WTC11 (cell line): ENCODE measurements around the gene HTR5A. TPM values are rescaled to one million over a fixed set of nuclear protein-coding genes. Genes with fewer than 3 reads are reported as not detected.

Experiments used
- ATAC-seq: fragments of 200-7000 bp; cut with Tn5 transposase; 2 replicates; pipeline ENCODE4 v1.10.0; 2021; ENCODE audit warnings: mild to moderate bottlenecking, moderate library complexity
- CTCF ChIA-PET: fragments of 300-600 bp; sonication (Branson Sonifier 250); formaldehyde crosslinking; loops from one replicate; lab custom pipeline; 2021; ENCODE audit warnings: antibody characterized with exemption; lab: Charles Lee
- POLR2A ChIA-PET: fragments of 350-600 bp; sonication (Branson Sonifier 250); formaldehyde crosslinking; loops from one replicate; lab custom pipeline; 2021; ENCODE audit warnings: antibody characterized with exemption; lab: Charles Lee
- DNase-seq: peaks from one replicate; pipeline ENCODE4 v3.0.0; 2021; ENCODE audit warnings: low spot score
- H3K27ac Mint-ChIP-seq: 2 replicates; pipeline ENCODE4 v1.8.0; 2021; ENCODE audit warnings: mixed read lengths
- H3K27me3 Mint-ChIP-seq: 2 replicates; pipeline ENCODE4 v1.8.0; 2021; ENCODE audit warnings: low read depth, mild to moderate bottlenecking, moderate library complexity, mixed read lengths
- H3K36me3 Mint-ChIP-seq: 2 replicates; pipeline ENCODE4 v1.8.0; 2021; ENCODE audit warnings: mixed read lengths
- H3K4me1 Mint-ChIP-seq: 2 replicates; pipeline ENCODE4 v1.8.0; 2022; ENCODE audit warnings: mixed read lengths
- H3K4me3 Mint-ChIP-seq: 2 replicates; pipeline ENCODE4 v1.8.0; 2021; ENCODE audit warnings: mild to moderate bottlenecking, moderate library complexity, mixed read lengths
- H3K9me3 Mint-ChIP-seq: 2 replicates; pipeline ENCODE4 v1.8.0; 2021; ENCODE audit warnings: mixed read lengths
- AR ChIP-seq: fragments of 250-450 bp; sonication (Bioruptor Pico); IDR thresholded peaks from 2 replicates; pipeline ENCODE4 v1.9.0; 2021; ENCODE audit warnings: mild to moderate bottlenecking
- ATF1 ChIP-seq: sonication (generic); formaldehyde crosslinking; IDR thresholded peaks from 2 replicates; pipeline ENCODE4 v1.8.1; 2023; ENCODE audit warnings: mild to moderate bottlenecking, moderate library complexity, missing genetic modification reagents
- EMX1 ChIP-seq: fragments of 250-450 bp; sonication (Bioruptor Pico); IDR thresholded peaks from 2 replicates; pipeline ENCODE4 v1.8.0; 2021; ENCODE audit warnings: mild to moderate bottlenecking
- ETV6 ChIP-seq: sonication (generic); formaldehyde crosslinking; IDR thresholded peaks from 2 replicates; pipeline ENCODE4 v1.8.1; 2022; ENCODE audit warnings: mild to moderate bottlenecking, missing genetic modification reagents
- IRF2 ChIP-seq: sonication (generic); formaldehyde crosslinking; IDR thresholded peaks from 2 replicates; pipeline ENCODE4 v1.8.0; 2022; ENCODE audit warnings: low read depth, missing genetic modification reagents, borderline replicate concordance
- KAT7 ChIP-seq: sonication (generic); formaldehyde crosslinking; IDR thresholded peaks from 2 replicates; pipeline ENCODE4 v1.8.1; 2023; ENCODE audit warnings: missing genetic modification reagents, mild to moderate bottlenecking, borderline replicate concordance
- NFE2L1 ChIP-seq: sonication (generic); formaldehyde crosslinking; IDR thresholded peaks from 2 replicates; pipeline ENCODE4 v1.8.1; 2023; ENCODE audit warnings: missing genetic modification reagents
- NR2C2 ChIP-seq: sonication (generic); formaldehyde crosslinking; IDR thresholded peaks from 2 replicates; pipeline ENCODE4 v1.8.0; 2022; ENCODE audit warnings: mild to moderate bottlenecking, missing genetic modification reagents
- PRRX2 ChIP-seq: fragments of 250-450 bp; sonication (Bioruptor Pico); IDR thresholded peaks from 2 replicates; pipeline ENCODE4 v1.8.0; 2021; ENCODE audit warnings: mild to moderate bottlenecking
- SMAD3 ChIP-seq: sonication (generic); formaldehyde crosslinking; IDR thresholded peaks from 2 replicates; pipeline ENCODE4 v1.8.0; 2022; ENCODE audit warnings: missing genetic modification reagents, mild to moderate bottlenecking, borderline replicate concordance
- TCF7 ChIP-seq: sonication (generic); formaldehyde crosslinking; IDR thresholded peaks from 2 replicates; pipeline ENCODE4 v1.8.0; 2022; ENCODE audit warnings: mild to moderate bottlenecking, low read depth, missing genetic modification reagents, moderate library complexity
- TP53 ChIP-seq: sonication (generic); formaldehyde crosslinking; IDR thresholded peaks from 2 replicates; pipeline ENCODE4 v1.8.1; 2023; ENCODE audit warnings: mild to moderate bottlenecking, missing genetic modification reagents
- ZBTB21 ChIP-seq: sonication (generic); formaldehyde crosslinking; IDR thresholded peaks from 2 replicates; pipeline ENCODE4 v1.8.1; 2023; ENCODE audit warnings: mild to moderate bottlenecking, missing genetic modification reagents, borderline replicate concordance
- ZNF138 ChIP-seq: sonication (generic); formaldehyde crosslinking; conservative IDR thresholded peaks from 2 replicates; pipeline ENCODE4 v1.8.1; 2022; ENCODE audit warnings: mild to moderate bottlenecking, moderate library complexity, missing genetic modification reagents
- ZNF263 ChIP-seq: sonication (generic); formaldehyde crosslinking; IDR thresholded peaks from 2 replicates; pipeline ENCODE4 v1.8.1; 2022; ENCODE audit warnings: low read depth, mild to moderate bottlenecking, moderate library complexity, missing genetic modification reagents
- total RNA-seq: library from RNA; stranded (reverse); gene quantifications from 3 replicates; pipeline ENCODE4 v1.2.3, GENCODE V29; 2021
- TF ChIP-seq, protein P1 (sequence below): sonication (generic); formaldehyde crosslinking; IDR thresholded peaks from 2 replicates; pipeline ENCODE4 v1.8.0; 2023; ENCODE audit warnings: missing genetic modification reagents, mild to moderate bottlenecking, borderline replicate concordance
- TF ChIP-seq, protein P2 (sequence below): sonication (generic); formaldehyde crosslinking; IDR thresholded peaks from 2 replicates; pipeline ENCODE4 v1.8.0; 2022; ENCODE audit warnings: mild to moderate bottlenecking, missing genetic modification reagents
- TF ChIP-seq, protein P3 (sequence below): sonication (generic); formaldehyde crosslinking; IDR thresholded peaks from 2 replicates; pipeline ENCODE4 v1.8.1; 2022; ENCODE audit warnings: low read depth, mild to moderate bottlenecking, moderate library complexity, missing genetic modification reagents, borderline replicate concordance

HTR5A gene
- total RNA-seq, 1 experiment from 2014 or later: not detected

GRCh38 chr7:155119801-155120382 is 49.8 kb downstream of the HTR5A start:
- Mint-ChIP-seq H3K9me3 (peaks cover 66% of the 10 kb centered on the region), H3K4me1 (peaks cover 7% of the 10 kb centered on the region; the same call in 1 of the 2 replicates), H3K27ac (no peak overlapping the region), H3K27me3 (no peaks in the 10 kb centered on the region; the same call in none of the 2 replicates), H3K4me3 (no peak overlapping the region), H3K36me3 (peaks cover 15% of the 10 kb centered on the region)
- no peak for ATAC-seq
- CTCF ChIA-PET: no interaction called here
- DNase-seq: no peak
- POLR2A ChIA-PET: no interaction called here
- TF ChIP-seq SMAD3: no peak
- TF ChIP-seq ATF1: no peak
- TF ChIP-seq KAT7: no peak
- no peak for TF ChIP-seq PRRX2 (CRISPR knock-in tag)

GRCh38 chr7:155120460-155120859 is 50.3 kb downstream of the HTR5A start:
- Mint-ChIP-seq H3K36me3 (peaks cover 15% of the 10 kb centered on the region), H3K27me3 (no peaks in the 10 kb centered on the region; the same call in none of the 2 replicates), H3K9me3 (peaks cover 69% of the 10 kb centered on the region), H3K4me3 (no peak overlapping the region), H3K4me1 (peaks cover 7% of the 10 kb centered on the region; the same call in 1 of the 2 replicates), H3K27ac (no peak overlapping the region)
- POLR2A ChIA-PET: no interaction called here
- TF ChIP-seq, protein P1, sequence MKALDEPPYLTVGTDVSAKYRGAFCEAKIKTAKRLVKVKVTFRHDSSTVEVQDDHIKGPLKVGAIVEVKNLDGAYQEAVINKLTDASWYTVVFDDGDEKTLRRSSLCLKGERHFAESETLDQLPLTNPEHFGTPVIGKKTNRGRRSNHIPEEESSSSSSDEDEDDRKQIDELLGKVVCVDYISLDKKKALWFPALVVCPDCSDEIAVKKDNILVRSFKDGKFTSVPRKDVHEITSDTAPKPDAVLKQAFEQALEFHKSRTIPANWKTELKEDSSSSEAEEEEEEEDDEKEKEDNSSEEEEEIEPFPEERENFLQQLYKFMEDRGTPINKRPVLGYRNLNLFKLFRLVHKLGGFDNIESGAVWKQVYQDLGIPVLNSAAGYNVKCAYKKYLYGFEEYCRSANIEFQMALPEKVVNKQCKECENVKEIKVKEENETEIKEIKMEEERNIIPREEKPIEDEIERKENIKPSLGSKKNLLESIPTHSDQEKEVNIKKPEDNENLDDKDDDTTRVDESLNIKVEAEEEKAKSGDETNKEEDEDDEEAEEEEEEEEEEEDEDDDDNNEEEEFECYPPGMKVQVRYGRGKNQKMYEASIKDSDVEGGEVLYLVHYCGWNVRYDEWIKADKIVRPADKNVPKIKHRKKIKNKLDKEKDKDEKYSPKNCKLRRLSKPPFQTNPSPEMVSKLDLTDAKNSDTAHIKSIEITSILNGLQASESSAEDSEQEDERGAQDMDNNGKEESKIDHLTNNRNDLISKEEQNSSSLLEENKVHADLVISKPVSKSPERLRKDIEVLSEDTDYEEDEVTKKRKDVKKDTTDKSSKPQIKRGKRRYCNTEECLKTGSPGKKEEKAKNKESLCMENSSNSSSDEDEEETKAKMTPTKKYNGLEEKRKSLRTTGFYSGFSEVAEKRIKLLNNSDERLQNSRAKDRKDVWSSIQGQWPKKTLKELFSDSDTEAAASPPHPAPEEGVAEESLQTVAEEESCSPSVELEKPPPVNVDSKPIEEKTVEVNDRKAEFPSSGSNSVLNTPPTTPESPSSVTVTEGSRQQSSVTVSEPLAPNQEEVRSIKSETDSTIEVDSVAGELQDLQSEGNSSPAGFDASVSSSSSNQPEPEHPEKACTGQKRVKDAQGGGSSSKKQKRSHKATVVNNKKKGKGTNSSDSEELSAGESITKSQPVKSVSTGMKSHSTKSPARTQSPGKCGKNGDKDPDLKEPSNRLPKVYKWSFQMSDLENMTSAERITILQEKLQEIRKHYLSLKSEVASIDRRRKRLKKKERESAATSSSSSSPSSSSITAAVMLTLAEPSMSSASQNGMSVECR (CRISPR knock-in tag): no peak
- no peak for TF ChIP-seq ZBTB21
- no peak for TF ChIP-seq EMX1
- no peak for TF ChIP-seq ETV6 (CRISPR knock-in tag)
- no peak for TF ChIP-seq TP53 (CRISPR knock-in tag)
- TF ChIP-seq ZNF263 (CRISPR knock-in tag): no peak
- no peak for TF ChIP-seq ZNF138 (CRISPR knock-in tag)
- no peak for TF ChIP-seq AR
- TF ChIP-seq, protein P2, sequence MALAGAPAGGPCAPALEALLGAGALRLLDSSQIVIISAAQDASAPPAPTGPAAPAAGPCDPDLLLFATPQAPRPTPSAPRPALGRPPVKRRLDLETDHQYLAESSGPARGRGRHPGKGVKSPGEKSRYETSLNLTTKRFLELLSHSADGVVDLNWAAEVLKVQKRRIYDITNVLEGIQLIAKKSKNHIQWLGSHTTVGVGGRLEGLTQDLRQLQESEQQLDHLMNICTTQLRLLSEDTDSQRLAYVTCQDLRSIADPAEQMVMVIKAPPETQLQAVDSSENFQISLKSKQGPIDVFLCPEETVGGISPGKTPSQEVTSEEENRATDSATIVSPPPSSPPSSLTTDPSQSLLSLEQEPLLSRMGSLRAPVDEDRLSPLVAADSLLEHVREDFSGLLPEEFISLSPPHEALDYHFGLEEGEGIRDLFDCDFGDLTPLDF (CRISPR knock-in tag): no peak
- no peak for TF ChIP-seq IRF2 (CRISPR knock-in tag)
- TF ChIP-seq NFE2L1 (CRISPR knock-in tag): no peak
- TF ChIP-seq, protein P3, sequence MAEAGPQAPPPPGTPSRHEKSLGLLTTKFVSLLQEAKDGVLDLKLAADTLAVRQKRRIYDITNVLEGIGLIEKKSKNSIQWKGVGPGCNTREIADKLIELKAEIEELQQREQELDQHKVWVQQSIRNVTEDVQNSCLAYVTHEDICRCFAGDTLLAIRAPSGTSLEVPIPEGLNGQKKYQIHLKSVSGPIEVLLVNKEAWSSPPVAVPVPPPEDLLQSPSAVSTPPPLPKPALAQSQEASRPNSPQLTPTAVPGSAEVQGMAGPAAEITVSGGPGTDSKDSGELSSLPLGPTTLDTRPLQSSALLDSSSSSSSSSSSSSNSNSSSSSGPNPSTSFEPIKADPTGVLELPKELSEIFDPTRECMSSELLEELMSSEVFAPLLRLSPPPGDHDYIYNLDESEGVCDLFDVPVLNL (CRISPR knock-in tag): no peak
- no peak for TF ChIP-seq ATF1
- TF ChIP-seq NR2C2 (CRISPR knock-in tag): no peak
- TF ChIP-seq TCF7 (CRISPR knock-in tag): no peak
- peak; percentile 65 for ATAC-seq
- no peak for DNase-seq
- CTCF ChIA-PET: no interaction called here
